Heart left ventricle (tissue), 16 donors: ENCODE results near the gene ZNF367. TPM values are rescaled to one million over a fixed set of nuclear protein-coding genes. Genes with fewer than 3 reads are reported as not detected.

Experiments used
- ATAC-seq, 4 donors: fragments of 200-7000 bp; cut with Tn5 transposase; one replicate each; pipeline ENCODE4 v1.9.1; 2020 to 2022; ENCODE audit warnings: moderate library complexity in 4 of 4, mild to moderate bottlenecking in 3 of 4, moderate number of reproducible peaks in 1 of 4
- DNase-seq, 5 donors: peaks; one replicate each; pipeline ENCODE4 v3.0.0-alpha.2; 2020
- H3K27ac ChIP-seq, 12 donors: fragments of 200-600 bp; sonication (generic) in 4 of 12; one replicate each; pipeline versions ENCODE4 v1.5.0 to v1.8.0; 2016 to 2022; ENCODE audit warnings: mild to moderate bottlenecking in 2 of 12
- H3K27me3 ChIP-seq, 9 donors: fragments of 200-600 bp; sonication (generic) in 2 of 9; one replicate each; pipeline versions ENCODE4 v1.5.1 to v1.8.0; 2016 to 2022; ENCODE audit warnings: mild to moderate bottlenecking in 3 of 9
- H3K36me3 ChIP-seq, 9 donors: fragments of 200-600 bp; sonication (generic) in 2 of 9; one replicate each; pipeline versions ENCODE4 v1.5.0 to v1.8.0; 2018 to 2022; ENCODE audit warnings: mild to moderate bottlenecking in 2 of 9
- H3K4me1 ChIP-seq, 12 donors: fragments of 200-600 bp; sonication (generic) in 4 of 12; one replicate each; pipeline versions ENCODE4 v1.5.0 to v1.8.0; 2016 to 2022; ENCODE audit warnings: mild to moderate bottlenecking in 3 of 12
- H3K4me3 ChIP-seq, 12 donors: fragments of 200-600 bp; sonication (generic) in 4 of 12; one replicate each; pipeline versions ENCODE4 v1.5.0 to v1.8.0; 2017 to 2022; ENCODE audit warnings: mild to moderate bottlenecking in 9 of 12, moderate library complexity in 4 of 12
- H3K9me3 ChIP-seq, 12 donors: fragments of 200-600 bp; sonication (generic) in 4 of 12; one replicate each; pipeline versions ENCODE4 v1.5.0 to v1.8.0; 2016 to 2022; ENCODE audit warnings: mild to moderate bottlenecking in 1 of 12
- CTCF ChIP-seq, 12 donors: fragments of 200-600 bp; sonication (generic) in 4 of 12; IDR thresholded peaks; one replicate each; pipeline versions ENCODE4 v1.5.0 to v1.8.0; 2018 to 2022; ENCODE audit warnings: antibody characterized with exemption in 12 of 12, mild to moderate bottlenecking in 5 of 12
- POLR2A ChIP-seq, 2 donors: fragments of 450-650 bp; IDR thresholded peaks; one replicate each; pipeline ENCODE4 v1.6.1; 2017; ENCODE audit warnings: antibody characterized with exemption in 2 of 2, mild to moderate bottlenecking in 2 of 2, moderate library complexity in 2 of 2
- WGBS, 4 donors: extraction: QIAGEN DNeasy Blood & Tissue Kit in 2 of 4; methylation state at CpG; one replicate each; pipeline versions ENCODE4 v1.1.5 to v1.1.7; 2013 to 2018; 5-methylcytosine and 5-hydroxymethylcytosine counted together
- intact Hi-C, 10 donors: fragments of 100-400 bp; cut with DNase I; formaldehyde crosslinking; loops; one replicate each; pipeline versions ENCODE4 v1.11.1 to v1.14.2; 2022
- polyA plus RNA-seq, 2 donors: library from polyadenylated mRNA; stranded (reverse); fragments of 200-250 nt; gene quantifications; one replicate each; pipeline ENCODE4 v1.2.3, GENCODE V29; 2013
- total RNA-seq, 9 donors: library from RNA; depleted of rRNA in 2 of 9; stranded (reverse); fragments of >200 nt in 2 of 9; fragmentation: NEBNext Ultra II Directional in 3 of 9; extraction: Animal tissue kit (Norgen Biotek cat#: 25700) in 3 of 9; gene quantifications; one replicate each; pipeline versions ENCODE4 v1.1.0 to v1.2.4, GENCODE V29; 2016 to 2023
- donor health status: ischemic (EF 13 %, LVEDD 7.1; RV severe dilation, severe dysfunction).
- donor health status: healthy with polysubstance abuse.
- donor health status: DM: no; HTN: yes; CAD: no.
- donor health status: DM: no; HTN: no; CAD: no.
- donor health status: ischemic (EF 25% LVEDD 6.9; RV normal size, moderate dysfunction).
- donor health status: ischemic (EF 25% LVEDD 5.7; RV mildly dilated, moderate dysfunction).
- donor health status: healthy.
- donor health status: DM: yes; HTN: yes; CAD: no.
- donor health status: ischemic (EF 35%, LVEDD 5.7; RV mildly dilated, moderate dysfunction).
- donor health status: nonischemic (EF 11% LVEDD 7.7; RV severe dilation, severe dysfunction).
- donor health status: DM: yes; HTN: yes; CAD: no.
- donor health status: PGD.
- donor health status: ischemic (EF 29% LVEDD 5.4; RV normal size, mild dysfunction).
- donor health status: nonischemic (EF 23%, LVEDD 6.1; RV moderate dilation, normal function).

Gene ZNF367
- total and polyA plus RNA-seq, 11 donors: 0.91 to 5.9 (median 3.2) TPM

GRCh38 chr9:96386157-96386556 is 32.0 kb downstream of the ZNF367 start:
- peaks cover 0 to 28% (median 12%) of the 10 kb centered on the region in 12 donors for H3K4me1 ChIP-seq
- H3K27me3 ChIP-seq: no peaks in the 10 kb centered on the region
- H3K4me3 ChIP-seq: no peak overlapping the region
- TF ChIP-seq POLR2A (IDR thresholded peaks at IDR 0.05): no peak
- no peak for TF ChIP-seq CTCF (IDR thresholded peaks at IDR 0.05)
- H3K9me3 ChIP-seq: no peaks in the 10 kb centered on the region
- DNase-seq (no peak), ATAC-seq (no peak)
- H3K27ac ChIP-seq: no peak overlapping the region
- intact Hi-C loops: no loop called here
- peaks cover 0 to 15% (median 0%) of the 10 kb centered on the region in 9 donors for H3K36me3 ChIP-seq

- Histone ChIP-seq H3K4me3 (peak within 1 kb of the TSS; percentile 47 to 98 (median 72)), H3K4me1 (peaks cover 0 to 30% (median 12%) of the 10 kb centered on the region in 12 donors), H3K36me3 (peaks cover 0 to 12% (median 0%) of the 10 kb centered on the region in 9 donors), H3K9me3 (no peaks in the 10 kb centered on the region), H3K27me3 (no peaks in the 10 kb centered on the region), H3K27ac (peak within 1 kb of the TSS; percentile 76 to 92 (median 87))
- intact Hi-C loops: loop anchor here in 5 of 10 donors (2.0 to 5.0 kb wide), 5 partner anchors 33 to 69 kb away; partner anchors contain the start of genes ZNF367 (in 4 of the 5) and HABP4 (in 1 of the 5)
- 0 to 1% (median 1%) methylated on average over 25 to 73 of the region's 73 CpGs for WGBS, 4 donors
- ATAC-seq (peak; percentile 91 to 97 (median 96)), DNase-seq (peak; percentile 75 to 84 (median 76))
- TF ChIP-seq POLR2A (IDR thresholded peaks at IDR 0.05) (peak in 1 of 2 donors; percentile 39), CTCF (IDR thresholded peaks at IDR 0.05) (no peak)
These were observed 34.8 kb downstream of the ZNF367 start, which contains the start of gene SLC35D2 for GRCh38 chr9:96383165-96383942. TSS of gene SLC35D2 (minus strand) at chr9:96383711. CDS start at chr9:96383634, 77 bp downstream.

GRCh38 chr9:96382839-96383164 is 35.4 kb downstream of the ZNF367 start:
- H3K9me3 ChIP-seq: no peaks in the 10 kb centered on the region
- H3K36me3 ChIP-seq: peaks cover 0 to 7% (median 0%) of the 10 kb centered on the region in 9 donors
- H3K27ac ChIP-seq: peak overlapping the region; percentile 76 to 92 (median 87)
- peaks cover 0 to 31% (median 14%) of the 10 kb centered on the region in 12 donors for H3K4me1 ChIP-seq
- H3K4me3 ChIP-seq: peak overlapping the region; percentile 47 to 98 (median 72)
- ATAC-seq (no peak), DNase-seq (no peak)
- intact Hi-C loops: loop anchor here in 5 of 10 donors (2.0 to 5.0 kb wide), 5 partner anchors 34 to 69 kb away; partner anchors contain the start of genes ZNF367 (in 4 of the 5) and HABP4 (in 1 of the 5)
- WGBS, 4 donors: 31 to 37% (median 31%) methylated on average over 7 of the region's 7 CpGs
- TF ChIP-seq POLR2A (IDR thresholded peaks at IDR 0.05): no peak
- no peak for TF ChIP-seq CTCF (IDR thresholded peaks at IDR 0.05)
- no peaks in the 10 kb centered on the region for H3K27me3 ChIP-seq

GRCh38 chr9:96382175-96382574 is 36.0 kb downstream of the ZNF367 start:
- Histone ChIP-seq H3K27me3 (no peaks in the 10 kb centered on the region), H3K36me3 (peaks cover 0 to 8% (median 0%) of the 10 kb centered on the region in 9 donors), H3K4me1 (peaks cover 0 to 37% (median 16%) of the 10 kb centered on the region in 12 donors), H3K4me3 (peak overlapping the region in 6 of 12 donors; percentile 62 to 98 (median 78)), H3K27ac (peak overlapping the region in 1 of 12 donors; percentile 86), H3K9me3 (no peaks in the 10 kb centered on the region)
- ATAC-seq (no peak), DNase-seq (no peak)
- 79 to 88% (median 82%) methylated on average over 2 of the region's 2 CpGs for WGBS, 4 donors
- intact Hi-C loops: loop anchor here in 5 of 10 donors (2.0 to 5.0 kb wide), 5 partner anchors 35 to 70 kb away; partner anchors contain the start of genes ZNF367 (in 4 of the 5) and HABP4 (in 1 of the 5)
- TF ChIP-seq POLR2A (IDR thresholded peaks at IDR 0.05): no peak
- TF ChIP-seq CTCF (IDR thresholded peaks at IDR 0.05): no peak
